Adrenal gland (tissue), 12 donors: ENCODE results near the gene NCKAP5. TPM values are rescaled to one million over a fixed set of nuclear protein-coding genes. Genes with fewer than 3 reads are reported as not detected.
A peak's percentile ranks its signal among the peaks of the same experiment; 100 is the strongest.

Experiments used
- DNase-seq, 7 donors: peaks; one replicate each; pipeline ENCODE4 v3.0.0-alpha.2; 2019 to 2020
- H3K27ac ChIP-seq, 5 donors: fragments of 200-600 bp; sonication (generic) in 4 of 5; 1 replicate in 3 of 5; 2 replicates in 2 of 5; pipeline versions ENCODE4 v1.5.1 to v1.8.0; 2016 to 2020; ENCODE audit warnings: mild to moderate bottlenecking in 1 of 5
- H3K27me3 ChIP-seq: fragments of 200-600 bp; 2 replicates; pipeline ENCODE4 v1.8.0; 2021
- H3K36me3 ChIP-seq, 2 donors: fragments of 200-600 bp; replicated peaks in 1 of 2; 1 replicate in 1 of 2; 2 replicates in 1 of 2; pipeline versions ENCODE4 v1.5.1 to v1.8.0; 2018 to 2022
- H3K4me1 ChIP-seq, 2 donors: fragments of 200-600 bp; replicated peaks in 1 of 2; 1 replicate in 1 of 2; 2 replicates in 1 of 2; pipeline versions ENCODE4 v1.5.1 to v1.8.0; 2018 to 2021
- H3K4me3 ChIP-seq, 4 donors: fragments of 200-600 bp; sonication (generic) in 3 of 4; one replicate each; pipeline ENCODE4 v1.5.1; 2016 to 2018
- H3K9me3 ChIP-seq, 3 donors: fragments of 200-600 bp; sonication (generic) in 1 of 3; replicated peaks in 1 of 3; 1 replicate in 2 of 3; 2 replicates in 1 of 3; pipeline versions ENCODE4 v1.5.1 to v1.8.0; 2016 to 2021
- CTCF ChIP-seq, 6 experiments: fragments of 450-650 bp in 4 of 6; fragments of 200-600 bp in 2 of 6; sonication (generic) in 1 of 6; IDR thresholded peaks; 1 replicate in 5 of 6; 2 replicates in 1 of 6; pipeline versions ENCODE4 v1.5.1 to v1.8.0; 2016 to 2021; ENCODE audit warnings: antibody characterized with exemption in 6 of 6, mild to moderate bottlenecking in 2 of 6, moderate library complexity in 1 of 6
- POLR2A ChIP-seq, 2 donors: fragments of 450-650 bp; IDR thresholded peaks; one replicate each; pipeline ENCODE4 v1.6.1; 2017; ENCODE audit warnings: antibody characterized with exemption in 2 of 2, mild to moderate bottlenecking in 2 of 2, moderate library complexity in 1 of 2
- WGBS, 4 donors: extraction: QIAGEN DNeasy Blood & Tissue Kit in 2 of 4; methylation state at CpG; one replicate each; pipeline versions ENCODE4 v1.1.5 to v1.1.7; 2013 to 2017; 5-methylcytosine and 5-hydroxymethylcytosine counted together
- intact Hi-C, 2 donors: fragments of 100-400 bp; cut with DNase I; formaldehyde crosslinking; loops; one replicate each; pipeline versions ENCODE4 v1.14.1 to v1.15.0; 2022 to 2023
- polyA plus RNA-seq, 3 donors: library from polyadenylated mRNA; stranded (reverse); fragments of 200-250 nt in 2 of 3; fragments of 350-450 nt in 1 of 3; fragmentation: Illumina TruSeq in 1 of 3; extraction: RNeasy Lipid Tissue Mini Kit (QIAGEN cat#74804) in 1 of 3; gene quantifications; one replicate each; pipeline ENCODE4 v1.2.3, GENCODE V29; 2013 to 2014
- total RNA-seq, 9 donors: library from RNA; depleted of rRNA in 4 of 9; stranded (reverse); fragments of >200 nt in 4 of 9; fragments of 120-200 nt in 1 of 9; fragmentation: NEBNext Ultra II Directional in 1 of 9; extraction: Animal tissue kit (Norgen Biotek cat#: 25700) in 1 of 9; gene quantifications; one replicate each; pipeline versions ENCODE4 v1.1.0 to v1.2.4, GENCODE V29; 2013 to 2023
- donor health status: healthy with polysubstance abuse.
- donor health status: Bipolar disorder and iron deficiency.
- donor health status: DM: yes; HTN: yes; CAD: no.
- donor health status: DM: no; HTN: no; CAD: no.
- donor health status: DM: no; HTN: no; CAD: no.
- donor health status: DM: yes; HTN: yes; CAD: no.

Gene NCKAP5
- total and polyA plus RNA-seq, 12 donors: 0.06 to 3.1 (median 1.1) TPM

- no peak for DNase-seq
- H3K36me3 ChIP-seq: no peaks in the 10 kb centered on the region
- no peak overlapping the region for H3K4me3 ChIP-seq
- TF ChIP-seq POLR2A (IDR thresholded peaks at IDR 0.05) (no peak), CTCF (IDR thresholded peaks at IDR 0.05) (no peak)
- intact Hi-C loops: no loop called here
- no peaks in the 10 kb centered on the region for H3K27me3 ChIP-seq
- no peak overlapping the region for H3K27ac ChIP-seq
- no peaks in the 10 kb centered on the region for H3K4me1 ChIP-seq
- 68 to 92% (median 77%) methylated on average over 4 to 5 of the region's 5 CpGs for WGBS, 4 donors
- no peaks in the 10 kb centered on the region for H3K9me3 ChIP-seq
These were observed 73.0 kb downstream of the NCKAP5 start for GRCh38 chr2:133495226-133495625.

GRCh38 chr2:133492719-133493380 lies 75.4 kb downstream of the NCKAP5 start:
- H3K9me3 ChIP-seq: no peaks in the 10 kb centered on the region
- TF ChIP-seq POLR2A (IDR thresholded peaks at IDR 0.05): no peak
- no peak for TF ChIP-seq CTCF (IDR thresholded peaks at IDR 0.05)
- no peak for DNase-seq
- intact Hi-C loops: no loop called here
- no peaks in the 10 kb centered on the region for H3K36me3 ChIP-seq
- H3K4me1 ChIP-seq: no peaks in the 10 kb centered on the region
- 68 to 75% (median 74%) methylated on average over 2 of the region's 2 CpGs for WGBS, 4 donors
- H3K4me3 ChIP-seq: no peak overlapping the region
- H3K27me3 ChIP-seq: no peaks in the 10 kb centered on the region
- no peak overlapping the region for H3K27ac ChIP-seq

- no peaks in the 10 kb centered on the region for H3K9me3 ChIP-seq
- no peaks in the 10 kb centered on the region for H3K4me1 ChIP-seq
- H3K4me3 ChIP-seq: no peak overlapping the region
- no peaks in the 10 kb centered on the region for H3K36me3 ChIP-seq
- TF ChIP-seq CTCF (IDR thresholded peaks at IDR 0.05): no peak
- TF ChIP-seq POLR2A (IDR thresholded peaks at IDR 0.05): no peak
- H3K27me3 ChIP-seq: no peaks in the 10 kb centered on the region
- intact Hi-C loops: no loop called here
- 71 to 78% (median 72%) methylated on average over 3 of the region's 3 CpGs for WGBS, 4 donors
- H3K27ac ChIP-seq: no peak overlapping the region
- no peak for DNase-seq
These were observed 77.8 kb downstream of the NCKAP5 start for GRCh38 chr2:133490411-133490980.

- intact Hi-C loops: no loop called here
- no peak for TF ChIP-seq CTCF (IDR thresholded peaks at IDR 0.05)
- no peak for TF ChIP-seq POLR2A (IDR thresholded peaks at IDR 0.05)
- Histone ChIP-seq H3K4me1 (no peaks in the 10 kb centered on the region), H3K36me3 (no peaks in the 10 kb centered on the region), H3K27me3 (no peaks in the 10 kb centered on the region), H3K4me3 (no peak overlapping the region), H3K27ac (no peak overlapping the region), H3K9me3 (no peaks in the 10 kb centered on the region)
- peak in 4 of 7 donors; percentile 10 to 54 (median 23) for DNase-seq
- 63 to 69% (median 69%) methylated on average over 5 of the region's 5 CpGs for WGBS, 4 donors
These were observed 78.4 kb downstream of the NCKAP5 start for GRCh38 chr2:133489641-133490410.
